ENCODE results near the gene FBF1.

FBF1 gene

GRCh38 chr17:75950855-75951554, 10.2 kb upstream of the FBF1 start:
- no peak for DNase-seq

- DNase-seq = no peak
Measured at GRCh38 chr17:75950421-75950820, 9.6 kb upstream of the FBF1 start.

GRCh38 chr17:75945211-75945610, 4.4 kb upstream of the FBF1 start:
- DNase-seq = no peak

- no peak for DNase-seq
Measured at GRCh38 chr17:75943491-75943890, 2.6 kb upstream of the FBF1 start.

GRCh38 chr17:75942473-75942872, 1.6 kb upstream of the FBF1 start:
- no peak for DNase-seq

GRCh38 chr17:75941442-75941819, 589 bp upstream of the FBF1 start:
- no peak for DNase-seq

- no peak for DNase-seq
Measured at GRCh38 chr17:75937652-75938051, 3.2 kb downstream of the FBF1 start.

- no peak for DNase-seq
Measured at GRCh38 chr17:75933808-75934207, 7.0 kb downstream of the FBF1 start.

- DNase-seq = no peak
Measured at GRCh38 chr17:75932852-75933251, 8.0 kb downstream of the FBF1 start.

GRCh38 chr17:75931062-75931461, 9.8 kb downstream of the FBF1 start:
- no peak for DNase-seq

GRCh38 chr17:75927286-75927922, 13.4 kb downstream of the FBF1 start:
- DNase-seq = no peak

GRCh38 chr17:75926456-75926855, 14.4 kb downstream of the FBF1 start:
- DNase-seq = no peak

- no peak for DNase-seq
Measured at GRCh38 chr17:75925912-75926311, 14.9 kb downstream of the FBF1 start.

GRCh38 chr17:75925103-75925502, 15.7 kb downstream of the FBF1 start:
- DNase-seq = no peak

GRCh38 chr17:75922963-75923874, 17.6 kb downstream of the FBF1 start:
- DNase-seq = no peak

GRCh38 chr17:75922173-75922961, 18.5 kb downstream of the FBF1 start:
- DNase-seq = no peak

- no peak for DNase-seq
Measured at GRCh38 chr17:75921596-75921995, 19.2 kb downstream of the FBF1 start.

- DNase-seq = no peak
Measured at GRCh38 chr17:75920045-75920560, 20.7 kb downstream of the FBF1 start.

- no peak for DNase-seq
Measured at GRCh38 chr17:75919611-75920010, 21.2 kb downstream of the FBF1 start.

- DNase-seq = no peak
Measured at GRCh38 chr17:75917917-75918445, 22.9 kb downstream of the FBF1 start.

GRCh38 chr17:75917141-75917916, 23.5 kb downstream of the FBF1 start:
- DNase-seq = peak; percentile 10 to 35

- DNase-seq = no peak
Measured at GRCh38 chr17:75915268-75915667, 25.6 kb downstream of the FBF1 start.
